ENCODE results near the gene HDAC4.
"Not testable (repeated sequence)": the region's sequence is repeated elsewhere in the genome, so short reads cannot be mapped to it uniquely, and the experiment has no call there.

The HDAC4 gene

GRCh38 chr2:239400596-239401066 is at the start of gene HDAC4:
HDAC4 (minus strand) TSS chr2:239401020; CDS start chr2:239352699, 48,321 bp downstream.
- Histone ChIP-seq H3K27ac (peak within 1 kb of the TSS; percentile 98), H3K27me3 (replicated peaks) (no peaks in the 10 kb centered on the region), H3K36me3 (replicated peaks) (no peaks in the 10 kb centered on the region), H3K4me3 (ENCODE audit: low read depth, low read length) (peak within 1 kb of the TSS; percentile 86)
- in situ Hi-C loops (cut with HindIII; ENCODE audit: low pct_ligation_motif_present, low sequenced_read_pairs) = no loop called here
- no peak for DNase-seq
- TF ChIP-seq CTCF (IDR thresholded peaks at IDR 0.05; ENCODE audit: low read depth, low read length, missing control alignments) = no peak

GRCh38 chr2:239449468-239449867 is 48.6 kb upstream of the HDAC4 start:
- in situ Hi-C loops (cut with HindIII; ENCODE audit: low pct_ligation_motif_present, low sequenced_read_pairs); H3K27me3 ChIP-seq (replicated peaks); H3K4me3 ChIP-seq (ENCODE audit: low read depth, low read length); H3K27ac ChIP-seq; DNase-seq; H3K36me3 ChIP-seq (replicated peaks): not testable (repeated sequence)

- no peak overlapping the region for H3K4me3 ChIP-seq (ENCODE audit: low read depth, low read length)
- TF ChIP-seq CTCF (IDR thresholded peaks at IDR 0.05; ENCODE audit: low read depth, low read length, missing control alignments) = no peak
- DNase-seq = no peak
- H3K27ac ChIP-seq = no peak overlapping the region
- H3K27me3 ChIP-seq (replicated peaks) = peaks cover 5% of the 10 kb centered on the region
- no peaks in the 10 kb centered on the region for H3K36me3 ChIP-seq (replicated peaks)
- in situ Hi-C loops (cut with HindIII; ENCODE audit: low pct_ligation_motif_present, low sequenced_read_pairs) = no loop called here
Observed at GRCh38 chr2:239445771-239446524, 45.1 kb upstream of the HDAC4 start.

- no peak for DNase-seq
- in situ Hi-C loops (cut with HindIII; ENCODE audit: low pct_ligation_motif_present, low sequenced_read_pairs) = no loop called here
- no peak overlapping the region for H3K27ac ChIP-seq
Observed at GRCh38 chr2:239444626-239445577, 44.1 kb upstream of the HDAC4 start.

GRCh38 chr2:239443666-239444567 is 43.1 kb upstream of the HDAC4 start:
- Histone ChIP-seq H3K36me3 (replicated peaks) (no peaks in the 10 kb centered on the region), H3K27ac (no peak overlapping the region), H3K27me3 (replicated peaks) (peaks cover 17% of the 10 kb centered on the region), H3K4me3 (ENCODE audit: low read depth, low read length) (no peak overlapping the region)
- DNase-seq = no peak
- in situ Hi-C loops (cut with HindIII; ENCODE audit: low pct_ligation_motif_present, low sequenced_read_pairs) = no loop called here
- TF ChIP-seq CTCF (IDR thresholded peaks at IDR 0.05; ENCODE audit: low read depth, low read length, missing control alignments) = no peak

More at GRCh38 chr2:239444626-239445577, 44.1 kb upstream of the HDAC4 start:
- Histone ChIP-seq H3K36me3 (replicated peaks) (no peaks in the 10 kb centered on the region), H3K4me3 (ENCODE audit: low read depth, low read length) (no peak overlapping the region), H3K27me3 (replicated peaks) (peaks cover 15% of the 10 kb centered on the region)
- TF ChIP-seq CTCF (IDR thresholded peaks at IDR 0.05; ENCODE audit: low read depth, low read length, missing control alignments) = no peak
